ENCODE results near the gene VIPR2.
"Not testable (repeated sequence)": the region's sequence is repeated elsewhere in the genome, so short reads cannot be mapped to it uniquely, and the experiment has no call there.

Gene VIPR2

GRCh38 chr7:159012353-159013069 lies 132.2 kb downstream of the VIPR2 start:
- Histone ChIP-seq H3K27ac (ENCODE audit: low read depth, low read length) (no peak overlapping the region), H3K4me1 (ENCODE audit: control insufficient read depth, insufficient read depth, low read length, unreplicated experiment) (no peaks in the 10 kb centered on the region), H2AFZ (ENCODE audit: low read length, unreplicated experiment) (no peak overlapping the region), H3K4me3 (ENCODE audit: low read depth, low read length) (no peak overlapping the region), H3K36me3 (ENCODE audit: insufficient read depth, low read length) (no peaks in the 10 kb centered on the region), H3K27me3 (ENCODE audit: insufficient read depth, low read length) (no peaks in the 10 kb centered on the region), H3K79me2 (ENCODE audit: control insufficient read depth, insufficient read depth, low read length, unreplicated experiment) (no peaks in the 10 kb centered on the region)

DNA sequence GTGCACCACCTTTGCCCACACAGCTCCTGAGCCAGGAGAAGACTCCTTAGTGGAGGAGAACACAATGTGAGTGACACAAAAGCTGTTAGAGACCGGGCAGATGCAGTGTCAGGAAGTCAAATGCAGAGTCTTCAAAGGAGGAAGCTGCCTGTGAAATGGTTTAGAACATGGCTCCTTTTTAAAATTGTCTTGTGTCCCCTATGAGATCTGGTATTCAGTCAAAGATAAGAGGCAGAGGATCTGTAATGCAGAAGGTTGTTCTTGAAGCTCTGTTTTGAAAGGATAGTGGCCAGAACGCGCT lies 133.0 kb downstream of the VIPR2 start:
- Histone ChIP-seq H3K4me3 (ENCODE audit: low read depth, low read length) (no peak overlapping the region), H3K27me3 (ENCODE audit: insufficient read depth, low read length) (no peaks in the 10 kb centered on the region), H3K4me1 (ENCODE audit: control insufficient read depth, insufficient read depth, low read length, unreplicated experiment) (no peaks in the 10 kb centered on the region), H2AFZ (ENCODE audit: low read length, unreplicated experiment) (no peak overlapping the region), H3K79me2 (ENCODE audit: control insufficient read depth, insufficient read depth, low read length, unreplicated experiment) (no peaks in the 10 kb centered on the region), H3K36me3 (ENCODE audit: insufficient read depth, low read length) (no peaks in the 10 kb centered on the region), H3K27ac (ENCODE audit: low read depth, low read length) (no peak overlapping the region)

DNA sequence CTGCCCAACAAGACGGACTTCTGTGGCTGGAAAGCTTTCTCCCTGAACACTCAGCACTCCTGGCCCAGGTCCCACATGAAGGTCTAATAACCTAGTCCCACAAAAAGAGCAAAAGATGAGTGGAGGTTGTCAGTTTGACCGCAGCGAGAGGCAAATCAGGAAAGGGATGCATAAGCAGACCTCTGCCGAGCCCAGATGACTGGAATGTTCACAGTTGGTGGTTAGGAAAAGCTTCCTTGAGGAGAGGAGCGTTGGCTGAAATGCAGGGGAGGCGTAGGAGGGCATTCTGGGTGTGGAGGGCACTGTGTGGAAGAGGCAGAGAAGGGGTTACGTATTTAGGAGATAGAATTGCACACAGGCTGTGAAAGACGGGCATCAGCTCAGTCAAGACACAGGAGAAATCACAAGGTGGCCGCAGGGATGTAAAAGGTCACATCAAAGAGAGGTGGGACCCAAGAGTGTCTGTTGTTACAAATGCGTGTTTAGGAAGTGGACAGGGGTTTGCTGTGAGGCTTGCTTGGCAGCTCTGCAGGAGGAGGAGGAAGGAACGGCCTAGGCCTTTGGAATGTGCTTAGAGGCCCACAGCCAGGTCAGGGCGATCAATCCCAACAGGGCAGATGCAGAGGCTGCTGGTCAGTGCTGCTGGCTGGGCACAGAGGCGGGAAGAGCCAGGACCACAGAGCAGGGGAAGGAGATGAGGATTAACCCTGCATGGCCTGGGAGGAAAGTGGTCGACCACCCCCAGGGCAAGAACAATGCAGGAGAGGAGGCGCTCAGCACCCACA lies 133.5 kb downstream of the VIPR2 start:
- H3K79me2 ChIP-seq (ENCODE audit: control insufficient read depth, insufficient read depth, low read length, unreplicated experiment): no peaks in the 10 kb centered on the region
- H3K27ac ChIP-seq (ENCODE audit: low read depth, low read length): no peak overlapping the region
- no peaks in the 10 kb centered on the region for H3K4me1 ChIP-seq (ENCODE audit: control insufficient read depth, insufficient read depth, low read length, unreplicated experiment)
- H3K4me3 ChIP-seq (ENCODE audit: low read depth, low read length): no peak overlapping the region
- no peaks in the 10 kb centered on the region for H3K27me3 ChIP-seq (ENCODE audit: insufficient read depth, low read length)
- no peaks in the 10 kb centered on the region for H3K36me3 ChIP-seq (ENCODE audit: insufficient read depth, low read length)
- no peak overlapping the region for H2AFZ ChIP-seq (ENCODE audit: low read length, unreplicated experiment)

GRCh38 chr7:159010411-159010810 lies 134.3 kb downstream of the VIPR2 start:
- H3K79me2 ChIP-seq (ENCODE audit: control insufficient read depth, insufficient read depth, low read length, unreplicated experiment): no peaks in the 10 kb centered on the region
- no peak overlapping the region for H2AFZ ChIP-seq (ENCODE audit: low read length, unreplicated experiment)
- H3K4me1 ChIP-seq (ENCODE audit: control insufficient read depth, insufficient read depth, low read length, unreplicated experiment): no peaks in the 10 kb centered on the region
- H3K36me3 ChIP-seq (ENCODE audit: insufficient read depth, low read length): no peaks in the 10 kb centered on the region
- H3K27ac ChIP-seq (ENCODE audit: low read depth, low read length): no peak overlapping the region
- no peak overlapping the region for H3K4me3 ChIP-seq (ENCODE audit: low read depth, low read length)
- no peaks in the 10 kb centered on the region for H3K27me3 ChIP-seq (ENCODE audit: insufficient read depth, low read length)

- Histone ChIP-seq H3K27ac (ENCODE audit: low read depth, low read length) (no peak overlapping the region), H3K79me2 (ENCODE audit: control insufficient read depth, insufficient read depth, low read length, unreplicated experiment) (no peaks in the 10 kb centered on the region), H3K36me3 (ENCODE audit: insufficient read depth, low read length) (no peaks in the 10 kb centered on the region), H2AFZ (ENCODE audit: low read length, unreplicated experiment) (no peak overlapping the region), H3K27me3 (ENCODE audit: insufficient read depth, low read length) (no peaks in the 10 kb centered on the region), H3K4me1 (ENCODE audit: control insufficient read depth, insufficient read depth, low read length, unreplicated experiment) (no peaks in the 10 kb centered on the region), H3K4me3 (ENCODE audit: low read depth, low read length) (no peak overlapping the region)
Measured at GRCh38 chr7:159009951-159010350, 134.7 kb downstream of the VIPR2 start.

GRCh38 chr7:159008417-159008816 lies 136.2 kb downstream of the VIPR2 start:
- Histone ChIP-seq H3K27me3 (ENCODE audit: insufficient read depth, low read length) (no peaks in the 10 kb centered on the region; the same call in 1 of the 2 replicates), H2AFZ (ENCODE audit: low read length, unreplicated experiment) (no peak overlapping the region), H3K4me1 (ENCODE audit: control insufficient read depth, insufficient read depth, low read length, unreplicated experiment) (no peaks in the 10 kb centered on the region), H3K79me2 (ENCODE audit: control insufficient read depth, insufficient read depth, low read length, unreplicated experiment) (no peaks in the 10 kb centered on the region), H3K27ac (ENCODE audit: low read depth, low read length) (no peak overlapping the region), H3K4me3 (ENCODE audit: low read depth, low read length) (no peak overlapping the region), H3K36me3 (ENCODE audit: insufficient read depth, low read length) (no peaks in the 10 kb centered on the region)

DNA sequence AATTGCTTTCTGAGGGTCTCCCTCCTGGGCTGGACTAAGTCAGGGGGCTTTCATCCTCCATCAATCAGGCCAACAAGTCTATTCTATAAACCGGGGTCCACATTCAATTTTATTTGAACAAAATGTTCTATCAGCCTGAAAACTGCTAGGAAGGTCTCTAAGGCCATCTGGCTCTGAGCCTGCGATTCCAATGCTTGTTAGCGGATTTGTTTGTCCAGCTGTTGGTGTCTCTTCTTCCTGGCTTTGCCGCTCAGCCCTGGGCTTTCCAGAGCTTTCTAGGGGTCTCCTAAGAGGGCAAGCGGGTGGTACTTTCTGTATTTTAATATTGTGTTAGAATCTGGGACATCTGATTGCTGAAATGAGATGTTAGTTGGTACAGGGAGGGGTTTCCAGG lies 136.7 kb downstream of the VIPR2 start:
- no peaks in the 10 kb centered on the region for H3K4me1 ChIP-seq (ENCODE audit: control insufficient read depth, insufficient read depth, low read length, unreplicated experiment)
- no peak overlapping the region for H3K4me3 ChIP-seq (ENCODE audit: low read depth, low read length)
- no peak overlapping the region for H3K27ac ChIP-seq (ENCODE audit: low read depth, low read length)
- no peaks in the 10 kb centered on the region; the same call in 1 of the 2 replicates for H3K27me3 ChIP-seq (ENCODE audit: insufficient read depth, low read length)
- H3K36me3 ChIP-seq (ENCODE audit: insufficient read depth, low read length): no peaks in the 10 kb centered on the region
- no peak overlapping the region for H2AFZ ChIP-seq (ENCODE audit: low read length, unreplicated experiment)
- H3K79me2 ChIP-seq (ENCODE audit: control insufficient read depth, insufficient read depth, low read length, unreplicated experiment): no peaks in the 10 kb centered on the region

DNA sequence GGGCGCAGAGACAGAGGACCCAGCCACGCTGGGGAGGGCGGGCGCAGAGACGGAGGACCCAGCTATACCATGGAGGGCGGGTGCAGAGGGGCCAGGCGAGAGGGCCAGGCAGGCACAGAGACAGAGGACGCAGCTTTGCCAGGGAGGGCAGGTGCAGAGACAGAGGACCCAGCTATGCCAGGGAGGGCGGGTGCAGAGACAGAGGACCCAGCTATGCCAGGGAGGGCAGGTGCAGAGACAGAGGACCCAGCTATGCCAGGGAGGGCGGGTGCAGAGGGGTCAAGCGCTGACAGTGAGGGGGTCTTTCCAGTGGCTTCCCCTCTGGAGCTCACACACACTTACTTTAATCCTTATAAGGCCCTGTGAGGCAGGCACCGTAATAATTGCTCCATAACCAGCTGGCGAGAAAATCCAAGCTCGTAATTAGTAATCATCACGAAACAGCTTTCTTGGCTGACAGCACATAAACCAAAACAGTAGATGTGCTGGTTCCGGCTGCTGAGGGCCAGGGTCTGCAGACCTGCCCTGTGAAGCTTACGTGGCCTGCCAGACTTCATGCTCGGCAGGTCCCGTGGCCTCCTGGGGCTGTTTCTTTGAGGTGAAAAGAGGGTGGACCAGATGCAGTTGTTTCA lies 137.2 kb downstream of the VIPR2 start:
- Histone ChIP-seq H3K27me3 (ENCODE audit: insufficient read depth, low read length) (no peaks in the 10 kb centered on the region; the same call in 1 of the 2 replicates), H3K4me3 (ENCODE audit: low read depth, low read length) (no peak overlapping the region), H3K27ac (ENCODE audit: low read depth, low read length) (no peak overlapping the region)

DNA sequence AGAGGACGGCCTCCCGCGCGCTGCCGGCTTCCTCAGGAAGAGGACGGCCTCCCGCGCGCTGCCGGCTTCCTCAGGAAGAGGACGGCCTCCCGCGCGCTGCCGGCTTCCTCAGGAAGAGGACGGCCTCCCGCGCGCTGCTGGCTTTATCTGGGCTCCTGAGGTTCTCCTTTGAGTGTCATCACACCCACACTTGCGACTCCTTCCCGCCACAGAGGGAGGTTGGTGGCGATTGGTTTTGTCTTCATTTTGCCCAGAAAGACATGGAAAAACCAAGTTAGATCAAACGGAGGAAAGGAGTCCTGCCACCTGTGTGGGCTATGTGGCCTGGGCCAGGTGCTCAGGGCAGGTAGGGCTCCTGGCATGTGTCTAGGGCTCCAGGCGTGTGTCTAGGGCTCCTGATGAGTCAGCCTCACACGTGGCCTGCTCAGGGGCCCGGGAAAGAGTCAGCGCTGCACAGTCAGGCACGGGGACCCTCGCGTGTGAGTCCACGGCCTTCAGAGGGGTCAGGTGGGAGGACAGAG lies 138.0 kb downstream of the VIPR2 start:
- no peak overlapping the region for H3K4me3 ChIP-seq (ENCODE audit: low read depth, low read length)
- no peaks in the 10 kb centered on the region; the same call in 1 of the 2 replicates for H3K27me3 ChIP-seq (ENCODE audit: insufficient read depth, low read length)
- no peaks in the 10 kb centered on the region for H3K36me3 ChIP-seq (ENCODE audit: insufficient read depth, low read length)
- H2AFZ ChIP-seq (ENCODE audit: low read length, unreplicated experiment): no peak overlapping the region
- no peaks in the 10 kb centered on the region for H3K4me1 ChIP-seq (ENCODE audit: control insufficient read depth, insufficient read depth, low read length, unreplicated experiment)
- no peaks in the 10 kb centered on the region for H3K79me2 ChIP-seq (ENCODE audit: control insufficient read depth, insufficient read depth, low read length, unreplicated experiment)
- no peak overlapping the region for H3K27ac ChIP-seq (ENCODE audit: low read depth, low read length)

More for the DNA sequence above, 137.2 kb downstream of the VIPR2 start:
- Histone ChIP-seq H3K79me2 (ENCODE audit: control insufficient read depth, insufficient read depth, low read length, unreplicated experiment) (no peaks in the 10 kb centered on the region), H2AFZ (ENCODE audit: low read length, unreplicated experiment) (no peak overlapping the region), H3K36me3 (ENCODE audit: insufficient read depth, low read length) (no peaks in the 10 kb centered on the region), H3K4me1 (ENCODE audit: control insufficient read depth, insufficient read depth, low read length, unreplicated experiment) (no peaks in the 10 kb centered on the region)

- H3K4me3 ChIP-seq (ENCODE audit: low read depth, low read length); H3K27me3 ChIP-seq (ENCODE audit: insufficient read depth, low read length); H3K27ac ChIP-seq (ENCODE audit: low read depth, low read length); H3K4me1 ChIP-seq (ENCODE audit: control insufficient read depth, insufficient read depth, low read length, unreplicated experiment); H3K36me3 ChIP-seq (ENCODE audit: insufficient read depth, low read length); H3K79me2 ChIP-seq (ENCODE audit: control insufficient read depth, insufficient read depth, low read length, unreplicated experiment); H2AFZ ChIP-seq (ENCODE audit: low read length, unreplicated experiment): not testable (repeated sequence)
Measured at GRCh38 chr7:159006022-159006609, 138.6 kb downstream of the VIPR2 start.
